Epidermal melanocyte (primary cell): ENCODE results near the gene KMO.

Experiments used
- DNase-seq: peaks from one replicate; pipeline ENCODE4 v3.0.0; 2011; ENCODE audit warnings: low spot score; ENCODE audit not compliant: insufficient read length

Gene KMO

DNA sequence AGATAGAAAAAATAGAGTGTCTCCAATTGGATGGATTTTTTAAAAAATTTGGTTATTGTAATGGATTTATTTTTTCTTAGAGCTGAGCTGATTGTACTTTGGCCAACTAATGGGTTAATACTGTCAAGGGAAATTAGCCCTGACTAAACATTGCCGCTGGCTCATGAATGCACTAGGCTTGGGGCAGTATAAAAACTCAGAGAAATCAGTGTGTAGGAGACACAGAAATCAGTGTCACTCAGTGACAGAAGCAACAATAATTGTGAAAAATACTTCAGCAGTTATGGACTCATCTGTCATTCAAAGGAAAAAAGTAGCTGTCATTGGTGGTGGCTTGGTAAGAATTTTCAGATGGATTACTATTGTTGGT lies at the start of gene KMO:
Gene KMO (plus strand): TSS at position 217 of the 370 bp plus-strand sequence. CDS start 67 bp downstream, at position 284.
- no peak for DNase-seq

DNA sequence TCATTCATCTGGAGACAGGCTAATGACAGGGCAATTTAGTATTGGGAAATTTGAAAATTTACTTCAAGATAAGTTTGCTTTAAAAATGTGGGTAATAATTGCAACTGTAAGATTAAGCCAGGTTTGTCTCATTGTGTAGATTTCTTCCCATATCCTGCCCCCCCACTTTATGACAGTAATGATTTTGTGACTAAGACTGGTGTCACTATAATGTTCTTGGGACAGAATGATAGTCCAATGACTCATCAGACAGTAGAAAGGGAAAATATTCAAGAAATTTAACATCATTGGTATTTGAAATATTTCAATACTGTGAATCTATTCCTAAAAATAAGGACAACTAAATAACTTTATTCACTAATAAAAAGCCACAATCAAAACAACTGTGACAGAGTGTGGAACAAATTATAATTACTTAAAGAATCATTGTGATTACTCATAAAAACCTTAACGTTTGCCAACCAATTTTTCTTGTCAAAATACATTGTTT lies 49.4 kb upstream of the KMO start:
- no peak for DNase-seq

DNA sequence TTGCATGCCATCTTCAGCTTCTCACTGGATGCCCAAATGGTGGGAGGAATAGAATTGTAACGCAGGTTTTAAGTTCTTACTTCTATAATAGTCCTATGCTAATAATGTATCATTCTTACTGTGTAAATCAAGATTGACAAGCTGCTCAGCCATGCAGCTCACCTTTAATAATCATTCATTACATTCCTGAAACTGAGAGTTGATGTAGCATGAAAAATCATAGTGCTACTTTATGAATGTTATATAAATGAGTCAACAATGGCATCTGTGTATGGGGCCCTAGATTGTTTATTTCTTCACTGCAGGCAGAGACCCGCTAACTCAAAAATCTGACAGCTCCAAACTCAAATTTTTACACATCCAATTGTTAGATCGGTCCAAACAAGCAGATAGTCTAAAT lies 47.0 kb upstream of the KMO start:
- no peak for DNase-seq

DNA sequence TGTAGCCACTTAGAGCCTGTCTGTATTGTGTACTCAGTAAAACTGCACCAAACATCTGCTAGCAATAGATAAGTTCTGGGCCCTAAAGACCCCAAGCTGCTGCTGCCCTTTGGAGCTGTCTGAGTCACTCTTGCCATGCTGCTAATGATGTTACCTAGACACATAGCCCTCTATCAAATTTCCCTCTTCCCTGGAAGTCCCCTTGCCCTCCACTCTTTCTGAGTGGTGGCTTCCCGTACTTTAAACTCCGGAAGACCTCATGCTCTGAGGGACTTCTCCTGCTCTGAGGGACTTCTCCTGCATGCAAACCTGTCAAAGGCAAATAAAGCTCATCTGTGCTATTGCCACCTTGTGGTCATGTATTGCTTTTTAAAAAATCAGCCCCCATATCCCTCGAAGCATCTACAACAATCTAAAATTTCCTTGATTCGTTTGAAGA lies 46.6 kb upstream of the KMO start:
- no peak for DNase-seq

DNA sequence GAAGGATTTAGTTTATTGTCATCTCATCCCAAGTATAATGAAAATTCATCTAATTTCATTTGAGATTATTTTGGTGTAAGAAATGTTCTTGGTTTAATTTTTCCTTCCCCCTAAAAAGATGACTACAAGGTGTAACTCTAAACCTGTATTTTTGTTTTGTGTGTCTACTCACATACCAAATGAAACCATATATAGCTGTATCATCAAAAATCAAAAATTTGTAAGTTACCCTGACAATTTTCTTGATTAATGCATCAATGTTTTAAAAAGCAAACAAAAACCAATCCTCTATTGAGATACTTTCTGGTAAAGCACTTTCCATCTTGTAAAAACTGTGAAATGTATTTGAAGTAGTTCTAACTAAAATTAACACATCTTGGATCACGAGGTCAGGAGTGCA lies 43.4 kb upstream of the KMO start:
- DNase-seq: no peak

DNA sequence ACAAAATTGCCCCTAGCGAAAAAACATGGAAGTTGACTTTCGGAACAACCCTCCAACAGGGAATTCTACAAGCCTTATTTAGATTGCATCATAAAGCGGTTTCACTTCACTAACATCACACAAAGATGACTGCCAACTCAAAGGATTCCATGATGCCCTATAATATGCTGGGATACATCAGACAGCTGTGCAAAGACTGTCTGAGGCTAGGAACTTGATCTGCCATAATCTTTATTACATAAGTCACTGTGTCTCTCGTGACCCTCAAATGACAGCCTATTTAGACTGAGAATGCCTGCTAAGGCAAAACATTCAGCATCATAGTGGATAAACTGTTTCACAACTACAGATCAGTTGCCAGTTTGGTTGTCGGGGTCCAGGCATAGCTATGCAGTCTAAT lies 36.4 kb upstream of the KMO start:
- no peak for DNase-seq

DNA sequence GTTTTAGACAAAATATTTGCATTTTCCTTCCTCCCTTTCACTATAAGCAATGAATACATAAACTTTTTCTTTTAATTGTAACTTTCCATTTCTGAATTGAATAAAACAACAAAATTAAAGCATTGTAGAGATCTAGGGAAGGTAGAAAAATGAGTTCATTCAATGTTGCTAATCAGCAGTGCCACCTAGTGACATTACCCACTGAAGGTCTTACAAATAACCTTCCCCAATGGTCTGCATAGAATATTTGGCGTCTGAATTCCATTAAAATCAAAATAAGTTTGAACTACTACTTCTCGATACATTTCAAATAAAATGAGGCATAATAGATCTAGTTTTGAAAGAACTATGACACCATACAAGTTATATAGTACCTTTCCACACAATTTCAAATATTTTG lies 32.3 kb upstream of the KMO start:
- DNase-seq: no peak

DNA sequence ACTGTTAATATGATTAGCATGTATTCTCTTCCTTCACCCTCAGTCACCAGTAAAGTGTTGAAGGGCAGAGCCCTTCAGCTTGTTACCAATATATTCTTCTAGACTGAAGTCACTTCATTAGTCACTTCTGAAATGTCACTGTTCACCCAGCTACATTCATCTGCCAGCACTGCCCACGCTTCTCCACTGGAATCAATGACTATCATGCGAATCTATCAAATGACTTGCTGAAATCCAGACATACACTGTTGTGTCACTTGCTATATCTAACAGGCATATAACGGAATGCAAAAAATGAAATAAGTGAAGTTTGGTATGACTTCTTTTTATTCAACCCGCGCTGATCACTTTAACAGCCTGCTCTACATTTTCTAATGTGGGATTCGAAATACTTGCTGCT lies 28.7 kb upstream of the KMO start:
- DNase-seq: no peak

DNA sequence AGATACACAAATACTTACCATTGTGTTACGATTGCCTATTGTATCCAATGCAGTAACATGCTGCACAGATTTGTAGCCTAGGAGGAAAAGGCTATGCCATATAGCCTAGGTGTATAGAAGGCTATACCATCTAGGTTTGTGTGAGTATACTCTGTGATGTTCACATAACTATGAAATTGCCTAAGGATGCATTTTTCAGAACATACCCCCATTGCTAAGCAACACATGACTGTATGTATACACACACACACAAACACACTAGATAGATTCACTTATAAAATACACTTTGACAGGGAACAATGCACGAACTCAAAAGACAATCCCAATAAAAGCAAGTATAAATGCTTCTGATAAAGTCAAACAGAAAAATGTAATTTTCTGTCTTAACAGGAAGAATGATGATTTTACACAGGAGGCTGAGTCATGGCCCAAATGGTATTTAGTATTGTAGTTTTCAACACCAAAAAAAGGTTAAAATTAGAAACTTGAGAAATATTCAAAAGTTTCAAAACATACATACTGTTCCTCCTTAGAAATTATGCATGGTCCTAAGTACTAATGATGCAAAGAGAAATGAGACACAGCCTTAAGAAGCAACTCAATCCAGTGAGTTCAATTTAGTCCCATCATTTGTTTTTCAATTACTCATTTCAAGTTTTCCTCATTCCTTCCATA lies 24.9 kb upstream of the KMO start:
- no peak for DNase-seq

DNA sequence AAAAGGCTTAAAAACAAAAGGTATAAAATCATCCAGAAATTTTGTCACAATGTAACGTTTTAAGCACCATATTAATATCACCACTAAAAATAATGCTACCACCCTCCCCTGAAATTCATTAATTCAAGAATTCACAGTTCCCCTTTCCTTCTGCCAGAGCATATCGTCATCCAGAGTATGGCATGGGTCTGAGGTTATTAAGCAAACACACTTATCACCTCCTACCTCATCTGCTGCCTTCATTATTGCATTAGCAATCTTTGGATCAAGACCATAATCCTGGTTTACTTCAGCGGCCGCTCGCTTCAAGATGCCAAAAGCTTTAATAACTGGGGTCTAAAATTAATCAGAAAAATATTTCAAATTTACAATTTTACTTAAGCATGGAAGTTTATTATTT lies 18.8 kb upstream of the KMO start:
- DNase-seq: no peak

DNA sequence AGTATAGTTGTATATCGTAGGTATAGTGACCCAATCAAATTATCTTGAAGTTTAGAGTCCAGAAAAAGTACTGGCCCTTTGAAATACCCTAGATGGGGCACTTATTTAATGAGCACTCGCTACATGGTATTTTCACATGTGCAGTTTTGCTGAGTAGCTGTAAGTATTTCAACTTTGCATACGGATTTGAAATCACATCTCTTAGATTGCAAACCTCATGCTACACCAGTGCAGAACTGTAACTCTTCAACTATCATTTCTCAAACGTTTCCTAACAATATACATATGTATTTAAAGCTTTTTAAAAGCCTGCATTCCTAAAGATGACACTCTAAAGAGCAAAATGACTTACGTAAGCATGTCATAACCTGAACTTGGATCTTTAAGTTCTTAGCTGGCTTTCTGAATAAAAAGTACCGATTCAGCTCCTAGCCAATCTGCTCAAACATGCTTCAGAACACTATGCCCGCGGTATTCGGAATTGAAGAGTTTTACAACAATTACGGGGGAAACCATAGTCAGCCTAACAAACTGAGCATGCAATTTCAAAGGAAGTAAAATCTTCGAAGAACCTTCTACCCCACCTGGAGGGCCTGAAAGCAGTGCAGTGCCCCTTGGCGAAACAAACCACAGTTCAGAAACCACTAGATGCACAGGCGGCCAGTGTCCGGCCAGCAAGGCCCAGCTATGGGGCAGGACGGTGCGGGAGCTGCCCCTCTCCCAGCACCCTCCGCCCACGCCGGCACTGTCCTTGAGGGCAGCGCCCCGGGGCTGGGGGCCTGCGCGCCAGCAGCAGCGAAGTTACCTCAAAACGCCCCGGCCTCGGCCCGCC lies 13.5 kb upstream of the KMO start:
- DNase-seq: no peak

DNA sequence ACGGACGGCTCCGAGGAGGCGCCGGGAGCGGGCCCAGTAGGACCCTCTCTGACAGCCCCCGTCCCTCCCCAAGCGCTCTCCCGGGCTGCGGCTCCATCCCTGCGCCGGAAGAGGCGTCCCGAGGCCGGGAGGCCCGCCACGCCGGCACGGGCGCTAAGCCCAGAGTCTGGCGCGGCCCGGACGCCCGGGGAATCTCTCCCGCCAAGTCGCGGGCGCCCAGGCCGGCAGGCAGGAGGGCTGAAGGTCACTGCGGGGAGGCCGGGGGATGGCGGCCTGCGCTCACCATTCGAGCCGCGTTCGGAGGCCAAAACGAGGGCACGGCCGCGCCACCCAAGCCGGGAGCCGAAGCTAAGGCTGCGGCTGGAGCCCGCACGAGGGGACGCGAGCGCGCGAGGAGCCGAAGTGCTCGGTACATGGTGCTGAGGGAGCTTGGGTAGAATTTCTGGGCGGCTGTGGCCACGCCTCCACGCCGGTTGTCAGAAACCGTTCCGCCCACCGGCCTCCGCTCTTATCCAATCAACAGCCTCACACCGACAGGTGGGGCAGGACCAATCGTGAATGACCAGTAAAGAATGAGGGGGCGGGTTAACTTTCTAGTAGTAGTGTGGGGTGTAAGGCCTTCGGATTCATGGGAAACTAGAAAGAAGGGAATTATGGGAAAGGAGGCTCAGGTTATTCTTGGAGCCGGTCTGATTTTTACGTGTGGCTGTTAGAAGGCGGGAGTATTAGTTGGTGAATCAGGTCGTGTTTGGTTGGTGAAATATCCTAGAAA lies 12.7 kb upstream of the KMO start, which contains the start of gene FH:
Gene FH (minus strand): TSS at position 448 of the 772 bp plus-strand sequence. CDS start 33 bp downstream, at position 415.
- DNase-seq: peak; percentile 82

DNA sequence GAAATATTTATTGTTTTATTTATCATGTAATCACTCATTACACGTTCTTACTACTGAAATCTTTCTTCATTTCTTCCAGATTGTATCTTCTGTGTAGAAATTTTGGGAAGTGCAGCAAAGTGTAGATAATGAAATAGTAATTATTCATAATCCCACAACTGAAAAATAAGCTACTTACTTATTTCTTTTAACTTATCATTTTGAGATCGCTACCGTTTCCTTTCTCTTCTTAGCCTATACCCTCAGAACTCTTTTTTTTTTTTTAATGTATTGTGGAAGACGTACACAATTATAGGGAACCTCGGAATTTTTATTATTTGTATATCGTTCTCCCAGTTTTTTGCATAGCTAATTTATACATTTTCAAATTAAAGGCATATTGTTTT lies 12.1 kb upstream of the KMO start:
- no peak for DNase-seq

DNA sequence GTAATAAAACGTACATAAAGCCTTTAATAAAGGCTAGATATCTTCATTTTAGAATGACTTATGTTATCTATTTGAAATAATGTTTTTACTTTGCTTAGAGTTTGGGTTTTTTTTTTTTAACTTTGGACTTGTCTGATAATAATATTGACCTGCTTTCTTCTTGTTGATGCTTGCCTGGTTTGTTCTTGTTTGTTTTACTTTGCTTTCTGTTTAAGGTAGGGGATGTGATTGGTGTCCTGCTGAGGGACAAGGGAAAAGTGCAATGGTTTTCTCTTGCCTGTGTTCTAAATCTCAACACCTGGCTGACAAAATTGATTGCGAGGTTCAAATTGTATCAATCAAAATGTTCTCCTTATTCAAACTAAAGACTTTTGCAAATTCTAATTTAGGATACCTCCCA lies 10.5 kb upstream of the KMO start:
- DNase-seq: no peak

DNA sequence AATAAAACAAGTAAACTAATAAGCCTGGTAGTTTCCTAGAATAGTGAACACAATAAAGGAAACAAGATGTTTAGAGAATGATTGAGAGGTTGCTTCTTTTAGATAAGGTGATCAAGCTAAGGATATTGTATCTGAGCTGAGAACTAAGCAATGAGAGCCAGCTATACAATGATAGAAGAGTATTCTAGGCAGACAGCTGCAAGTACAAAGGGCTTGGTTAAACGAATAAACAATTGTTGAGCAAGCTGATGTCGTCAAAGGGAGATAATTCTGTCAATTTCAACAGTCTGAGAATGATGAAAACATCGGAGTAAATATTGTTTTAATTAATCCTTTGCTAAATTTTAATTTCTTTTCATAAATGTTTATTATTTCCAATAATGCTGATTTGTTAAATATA lies 7.2 kb upstream of the KMO start:
- DNase-seq: no peak

DNA sequence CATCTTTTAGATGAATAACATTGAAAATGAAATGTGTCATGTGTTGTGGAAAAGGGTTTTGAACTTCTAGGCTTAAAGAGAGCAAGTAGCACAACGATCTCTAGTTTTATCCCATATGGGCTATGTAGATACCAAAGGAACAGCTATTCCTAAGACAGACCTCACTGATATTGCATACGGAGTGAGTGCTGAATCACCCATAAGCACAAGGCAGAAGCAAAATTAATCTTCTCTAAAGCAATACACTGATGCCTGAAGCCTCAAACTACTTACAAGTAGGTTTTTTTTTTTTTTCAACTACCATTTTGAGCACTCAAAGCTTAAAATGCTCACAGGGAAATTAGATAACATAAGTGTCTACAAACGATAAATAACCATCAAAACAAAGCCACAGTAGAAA lies 5.0 kb upstream of the KMO start:
- DNase-seq: no peak

DNA sequence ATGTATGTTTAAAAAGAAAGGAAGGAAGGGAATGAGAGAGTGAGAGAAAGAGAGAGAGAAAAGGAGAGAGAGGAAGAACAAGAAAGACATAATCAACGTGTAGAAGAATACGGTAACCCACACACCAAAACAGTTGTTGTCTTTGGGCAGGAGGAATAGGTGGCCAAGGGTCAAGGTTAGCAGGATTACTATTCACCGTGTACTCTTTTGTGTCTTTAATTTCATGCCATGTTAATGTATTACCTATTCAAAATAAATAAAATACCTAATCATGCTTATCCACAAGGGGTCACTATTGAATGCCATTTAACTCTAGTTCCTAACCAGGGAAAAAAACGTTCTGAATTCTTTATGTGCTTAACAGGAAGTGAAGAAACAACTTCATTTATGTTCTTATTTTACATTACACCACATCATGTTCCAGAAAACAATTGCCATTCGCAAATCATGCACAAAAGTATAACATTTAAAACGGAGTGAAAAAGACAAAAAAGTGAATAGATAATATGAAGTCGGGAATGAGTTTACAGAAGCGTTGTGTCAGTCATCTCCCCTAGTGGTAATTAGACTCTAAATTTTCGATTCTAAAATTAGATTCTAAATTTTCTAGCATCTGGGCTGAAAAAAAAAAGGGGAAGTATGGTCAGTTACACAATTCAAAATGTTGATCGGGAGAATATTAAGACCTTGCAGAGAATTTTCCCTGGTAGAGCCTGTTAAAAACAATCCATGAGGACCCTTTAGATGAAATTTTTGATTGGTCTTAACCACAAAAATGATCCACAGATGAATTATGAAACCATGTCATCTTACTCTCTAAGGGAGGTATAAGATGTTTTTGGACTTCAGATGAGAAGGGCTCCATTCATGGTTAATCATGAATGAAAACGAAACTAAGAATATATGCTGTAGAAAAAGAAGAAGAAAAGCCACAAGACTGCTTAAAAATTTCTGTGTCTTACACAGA lies 700 bp upstream of the KMO start:
- DNase-seq: peak; percentile 38

DNA sequence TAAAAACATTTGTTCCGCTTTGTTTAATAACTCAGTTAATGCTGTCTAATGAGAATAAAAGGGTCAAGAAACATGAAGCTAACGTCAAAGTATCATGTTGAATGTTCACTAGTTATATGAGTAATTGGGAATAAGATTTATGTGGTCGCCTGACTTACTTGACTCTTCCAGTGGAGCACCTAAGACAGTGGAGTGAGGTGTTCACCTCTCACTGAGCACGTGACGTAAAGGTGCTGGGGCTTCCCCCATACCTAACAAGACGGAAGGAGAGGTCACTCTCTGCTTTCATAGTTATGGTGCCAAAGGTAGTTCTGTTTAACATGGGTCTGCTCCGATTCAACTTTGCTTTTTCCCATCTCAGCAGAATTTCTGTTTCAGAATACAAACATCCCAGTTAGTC lies 686 bp downstream of the KMO start:
- DNase-seq: no peak

DNA sequence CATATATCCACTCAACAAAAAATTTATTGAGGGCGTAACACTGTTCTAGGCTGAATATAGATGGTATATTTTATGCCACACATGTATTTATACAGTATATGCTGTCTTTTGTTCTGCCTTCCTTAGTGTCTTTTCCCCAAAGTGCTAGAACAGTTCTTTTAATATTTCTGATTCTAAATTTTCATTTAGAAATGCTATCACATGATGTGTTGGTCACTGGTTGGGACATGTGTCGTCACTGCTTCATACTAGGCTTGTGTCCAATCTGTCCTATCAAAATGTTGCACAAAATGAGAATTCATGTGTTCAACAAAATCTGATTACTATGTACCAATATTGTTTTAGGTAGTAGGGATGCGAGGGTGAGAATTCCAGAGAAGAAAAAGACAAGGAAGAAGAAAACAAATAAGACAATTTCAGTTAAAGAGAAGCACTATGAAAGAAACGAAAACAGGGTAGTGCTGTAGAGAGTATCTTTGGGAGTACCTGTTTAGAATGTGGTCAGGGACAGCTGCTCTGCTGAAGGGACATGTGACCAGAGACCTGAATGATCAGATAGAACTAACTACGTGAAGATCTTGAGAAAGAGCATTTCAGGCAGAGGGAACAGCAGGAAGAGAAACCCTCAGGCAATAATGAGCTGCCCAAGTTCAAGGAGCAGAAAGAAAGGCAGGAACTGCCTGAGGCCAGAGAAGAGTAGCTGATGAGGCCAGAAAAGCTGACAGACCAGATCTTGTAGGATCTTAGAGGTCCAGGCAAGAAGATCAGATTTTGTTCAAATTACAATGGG lies 1.3 kb downstream of the KMO start:
- DNase-seq: no peak

DNA sequence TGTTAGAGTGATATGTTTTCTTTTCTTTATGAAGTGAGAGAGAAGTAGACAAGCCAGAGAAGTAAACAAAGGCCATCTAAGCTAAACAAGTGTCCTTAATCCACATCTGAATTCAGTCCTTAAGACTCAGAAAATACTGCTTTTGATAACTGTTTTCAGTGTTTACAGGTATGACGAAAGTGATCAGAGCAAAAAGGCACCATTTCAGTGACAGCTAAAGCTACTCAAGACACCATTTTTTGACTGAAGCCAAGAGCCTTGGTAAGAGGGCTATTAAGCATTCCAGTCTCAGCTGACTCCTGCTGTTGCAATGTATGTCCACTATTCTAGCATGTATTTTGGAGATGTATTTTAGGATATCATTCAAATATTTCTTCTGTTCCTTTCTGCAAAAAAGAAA lies 4.1 kb downstream of the KMO start:
- no peak for DNase-seq
